CD14-positive monocyte (primary cell): ENCODE data around the gene LIMA1. TPM values are rescaled to one million over a fixed set of nuclear protein-coding genes. Genes with fewer than 3 reads are reported as not detected.
A peak's percentile ranks its signal among the peaks of the same experiment; 100 is the strongest.

Experiments
- DNase-seq, 3 donors: peaks; one replicate each; pipeline ENCODE4 v3.0.0-alpha.2; 2011 to 2022
- H2AFZ ChIP-seq: 2 replicates; pipeline ENCODE4 v1.6.0; 2012; ENCODE audit warnings: mild to moderate bottlenecking, low read depth, low read length, inconsistent platforms; ENCODE audit not compliant: insufficient read depth, poor library complexity, severe bottlenecking
- H3K27ac ChIP-seq, 2 donors: 1 replicate in 1 of 2; 2 replicates in 1 of 2; pipeline ENCODE4 v1.5.1; 2012 to 2013; ENCODE audit warnings: low read length in 2 of 2, control low read depth in 1 of 2, inconsistent platforms in 1 of 2, low read depth in 1 of 2, mild to moderate bottlenecking in 1 of 2
- H3K27me3 ChIP-seq, 2 donors: one replicate each; pipeline versions ENCODE4 v1.6.0 to v1.6.1; 2011 to 2013; ENCODE audit warnings: low read length in 2 of 2; ENCODE audit not compliant: control insufficient read depth in 2 of 2, insufficient read depth in 2 of 2
- H3K36me3 ChIP-seq, 2 donors: replicated peaks in 1 of 2; 1 replicate in 1 of 2; 2 replicates in 1 of 2; pipeline versions ENCODE4 v1.5.1 to v1.6.1; 2012 to 2013; ENCODE audit warnings: low read length in 2 of 2, control low read depth in 1 of 2, inconsistent platforms in 1 of 2, mild to moderate bottlenecking in 1 of 2; ENCODE audit not compliant: insufficient read depth in 2 of 2, control insufficient read depth in 1 of 2
- H3K4me1 ChIP-seq, 2 donors: 1 replicate in 1 of 2; 2 replicates in 1 of 2; pipeline versions ENCODE4 v1.5.1 to v1.6.1; 2012 to 2013; ENCODE audit warnings: low read length in 2 of 2, control low read depth in 1 of 2, inconsistent platforms in 1 of 2, mild to moderate bottlenecking in 1 of 2, moderate library complexity in 1 of 2; ENCODE audit not compliant: insufficient read depth in 2 of 2, control insufficient read depth in 1 of 2
- H3K4me2 ChIP-seq: replicated peaks from 2 replicates; pipeline ENCODE3; 2012; ENCODE audit warnings: low read length, moderate library complexity, mild to moderate bottlenecking; ENCODE audit not compliant: poor library complexity, severe bottlenecking; ENCODE audit errors: extremely low read depth
- H3K4me3 ChIP-seq, 3 experiments: fragments of 200-600 bp in 1 of 3; sonication (generic) in 1 of 3; replicated peaks in 1 of 3; 1 replicate in 2 of 3; 2 replicates in 1 of 3; pipeline ENCODE4 v1.5.1; 2011 to 2013; ENCODE audit warnings: low read length in 3 of 3, mild to moderate bottlenecking in 3 of 3, control low read depth in 2 of 3, low read depth in 2 of 3, inconsistent platforms in 1 of 3, moderate library complexity in 1 of 3
- H3K79me2 ChIP-seq: 2 replicates; pipeline ENCODE4 v1.6.0; 2012; ENCODE audit warnings: mild to moderate bottlenecking, control low read depth, inconsistent platforms, low read length, moderate library complexity; ENCODE audit not compliant: insufficient read depth
- H3K9ac ChIP-seq: 2 replicates; pipeline ENCODE4 v1.6.0; 2017; ENCODE audit warnings: low read length, mild to moderate bottlenecking; ENCODE audit not compliant: insufficient read depth, poor library complexity, severe bottlenecking
- H3K9me3 ChIP-seq, 2 donors: replicated peaks in 1 of 2; 1 replicate in 1 of 2; 2 replicates in 1 of 2; pipeline versions ENCODE4 v1.5.1 to v1.6.1; 2012 to 2013; ENCODE audit warnings: low read length in 2 of 2, control low read depth in 1 of 2; ENCODE audit not compliant: control insufficient read depth in 1 of 2, insufficient read depth in 1 of 2
- H4K20me1 ChIP-seq: 2 replicates; pipeline ENCODE4 v1.6.0; 2012; ENCODE audit warnings: mild to moderate bottlenecking, low read length, control low read depth, moderate library complexity; ENCODE audit not compliant: insufficient read depth
- H3K27ac Mint-ChIP-seq, 7 donors: one replicate each; pipeline ENCODE4 v1.8.0; 2020; ENCODE audit warnings: mild to moderate bottlenecking in 7 of 7, mixed read lengths in 7 of 7, moderate library complexity in 6 of 7, inconsistent platforms in 2 of 7
- H3K27me3 Mint-ChIP-seq, 3 donors: one replicate each; pipeline ENCODE4 v1.8.0; 2021 to 2022; ENCODE audit warnings: low read depth in 3 of 3, mild to moderate bottlenecking in 3 of 3, mixed read lengths in 3 of 3, moderate library complexity in 3 of 3, inconsistent platforms in 1 of 3
- H3K36me3 Mint-ChIP-seq, 2 donors: one replicate each; pipeline ENCODE4 v1.8.0; 2020; ENCODE audit warnings: mixed read lengths in 2 of 2, inconsistent platforms in 1 of 2, mild to moderate bottlenecking in 1 of 2
- H3K4me1 Mint-ChIP-seq: one replicate; pipeline ENCODE4 v1.8.0; 2020; ENCODE audit warnings: mild to moderate bottlenecking, mixed read lengths
- H3K4me3 Mint-ChIP-seq, 2 donors: one replicate each; pipeline ENCODE4 v1.8.0; 2020; ENCODE audit warnings: mild to moderate bottlenecking in 2 of 2, mixed read lengths in 2 of 2, moderate library complexity in 1 of 2
- H3K9me3 Mint-ChIP-seq, 7 donors: one replicate each; pipeline ENCODE4 v1.8.0; 2020 to 2022; ENCODE audit warnings: mixed read lengths in 7 of 7, mild to moderate bottlenecking in 6 of 7, moderate library complexity in 6 of 7, inconsistent platforms in 2 of 7
- CTCF ChIP-seq: fragments of 200-600 bp; IDR thresholded peaks from one replicate; pipeline ENCODE4 v1.8.0; 2022; ENCODE audit warnings: antibody characterized with exemption, mild to moderate bottlenecking
- WGBS: methylation state at CpG from one replicate; pipeline ENCODE4 v1.1.5; 2013; ENCODE audit warnings: missing lambda C conversion rate; ENCODE audit not compliant: insufficient coverage; 5-methylcytosine and 5-hydroxymethylcytosine counted together
- intact Hi-C, 2 donors: fragments of 100-400 bp; cut with micrococcal nuclease; formaldehyde crosslinking; loops; one replicate each; pipeline versions ENCODE4 v1.15.0 to v1.15.1; 2023
- polyA plus RNA-seq, 3 donors: library from polyadenylated mRNA; depleted of rRNA in 1 of 3; unstranded in 2 of 3; stranded (reverse) in 1 of 3; fragments of 300-500 nt in 2 of 3; fragments of >200 nt in 1 of 3; fragmentation: Illumina TruSeq in 2 of 3; gene quantifications; 1 replicate in 2 of 3; 2 replicates in 1 of 3; pipeline ENCODE4 v1.2.3, GENCODE V29; 2012 to 2021

Gene LIMA1
- polyA plus RNA-seq, 3 donors, result 0.24 to 0.62 (median 0.51) TPM

GRCh38 chr12:50297996-50298395 is 14.7 kb upstream of the LIMA1 start:
- peaks cover 0 to 5% (median 0%) of the 10 kb centered on the region in 7 donors for H3K9me3 Mint-ChIP-seq
- H3K27ac Mint-ChIP-seq, result no peak overlapping the region
- DNase-seq, result no peak
- H3K27me3 Mint-ChIP-seq, result no peaks in the 10 kb centered on the region
- no peak overlapping the region for H3K4me3 Mint-ChIP-seq
- Histone ChIP-seq H3K4me2 (no peak overlapping the region), H3K36me3 (no peaks in the 10 kb centered on the region), H3K4me3 (no peak overlapping the region), H4K20me1 (no peaks in the 10 kb centered on the region), H3K4me1 (peaks cover 3 to 7% of the 10 kb centered on the region in 2 donors), H3K9ac (no peak overlapping the region), H2AFZ (no peak overlapping the region), H3K79me2 (no peaks in the 10 kb centered on the region), H3K27me3 (no peaks in the 10 kb centered on the region), H3K9me3 (no peaks in the 10 kb centered on the region), H3K27ac (no peak overlapping the region)
- peaks cover 0 to 4% of the 10 kb centered on the region in 2 donors for H3K36me3 Mint-ChIP-seq
- TF ChIP-seq CTCF, result no peak
- intact Hi-C loops, result no loop called here
- 100% methylated on average over 1 of the region's 1 CpG for WGBS
- H3K4me1 Mint-ChIP-seq, result peaks cover 4% of the 10 kb centered on the region

DNA sequence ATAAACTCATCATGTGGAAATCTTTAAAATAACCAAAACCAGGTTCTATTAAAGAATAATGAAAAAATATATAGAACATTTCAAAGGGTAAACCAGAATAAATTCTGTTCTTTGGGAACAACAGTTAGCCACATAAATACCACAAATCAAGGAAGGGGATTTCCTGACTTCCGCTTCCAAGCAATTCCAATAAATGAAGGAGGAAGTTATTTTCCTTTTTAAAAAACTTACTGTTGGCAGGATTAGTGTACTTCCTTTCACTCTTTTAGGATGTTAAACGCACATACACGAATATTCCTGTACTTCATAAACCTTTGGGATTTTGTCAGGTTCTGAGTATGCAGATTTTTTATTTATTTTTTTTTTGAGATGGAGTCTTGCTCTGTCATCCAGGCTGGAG is 13.7 kb upstream of the LIMA1 start:
- H3K4me3 Mint-ChIP-seq, result no peak overlapping the region
- WGBS, result no CpG with 5 or more reads among the region's 3 CpGs
- H3K27ac ChIP-seq, result no peak overlapping the region

More for the DNA sequence above, 13.7 kb upstream of the LIMA1 start:
- H3K9ac ChIP-seq, result no peak overlapping the region
- H3K4me1 ChIP-seq, result peaks cover 3 to 7% of the 10 kb centered on the region in 2 donors
- DNase-seq, result peak in 2 of 3 donors; percentile 25 to 63
- no peaks in the 10 kb centered on the region for H3K36me3 ChIP-seq
- Mint-ChIP-seq H3K27me3 (no peaks in the 10 kb centered on the region), H3K4me1 (peaks cover 4% of the 10 kb centered on the region), H3K36me3 (peaks cover 0 to 4% of the 10 kb centered on the region in 2 donors), H3K27ac (peak overlapping the region in 2 of 7 donors; percentile 41 to 66), H3K9me3 (peaks cover 0 to 8% (median 2%) of the 10 kb centered on the region in 7 donors)
- H3K79me2 ChIP-seq, result no peaks in the 10 kb centered on the region
- intact Hi-C loops, result no loop called here
- no peak overlapping the region for H2AFZ ChIP-seq
- no peak for TF ChIP-seq CTCF
- no peaks in the 10 kb centered on the region for H3K27me3 ChIP-seq
- no peaks in the 10 kb centered on the region for H3K9me3 ChIP-seq
- no peak overlapping the region for H3K4me3 ChIP-seq
- no peaks in the 10 kb centered on the region for H4K20me1 ChIP-seq
- no peak overlapping the region for H3K4me2 ChIP-seq
